Neural progenitor cell (in vitro differentiated cells): Measurements from ENCODE around the gene NOTCH3. TPM values are rescaled to one million over a fixed set of nuclear protein-coding genes. Genes with fewer than 3 reads are reported as not detected.

Experiments
- DNase-seq: peaks from one replicate; pipeline ENCODE4 v3.0.0-alpha.2; 2016; ENCODE audit warnings: low spot score
- H2AFZ ChIP-seq: fragments of 200-600 bp; sonication (generic); replicated peaks from 2 replicates; pipeline ENCODE4 v1.6.1; 2016; ENCODE audit warnings: antibody characterized with exemption
- H3F3A ChIP-seq: fragments of 200-600 bp; sonication (generic); 2 replicates; pipeline ENCODE4 v1.6.1; 2016; ENCODE audit warnings: antibody characterized with exemption, low read depth
- H3K27ac ChIP-seq: fragments of 200-600 bp; sonication (generic); 2 replicates; pipeline ENCODE4 v1.5.1; 2016; ENCODE audit warnings: mild to moderate bottlenecking
- H3K27me3 ChIP-seq: fragments of 200-600 bp; sonication (generic); 2 replicates; pipeline ENCODE4 v1.6.1; 2016; ENCODE audit warnings: mild to moderate bottlenecking, moderate library complexity
- H3K36me3 ChIP-seq: fragments of 200-600 bp; sonication (generic); 2 replicates; pipeline ENCODE4 v1.5.1; 2016
- H3K4me1 ChIP-seq: fragments of 200-600 bp; sonication (generic); 2 replicates; pipeline ENCODE4 v1.6.1; 2016; ENCODE audit warnings: mixed run types
- H3K4me2 ChIP-seq: fragments of 200-600 bp; sonication (generic); 2 replicates; pipeline ENCODE4 v1.6.1; 2016
- H3K4me3 ChIP-seq: fragments of 200-600 bp; sonication (generic); 2 replicates; pipeline ENCODE4 v1.5.1; 2016
- H3K79me2 ChIP-seq: fragments of 200-600 bp; sonication (generic); 2 replicates; pipeline ENCODE4 v1.6.1; 2016; ENCODE audit warnings: low read depth
- H3K9ac ChIP-seq: fragments of 200-600 bp; sonication (generic); 2 replicates; pipeline ENCODE4 v1.6.1; 2016
- H3K9me3 ChIP-seq: fragments of 200-600 bp; sonication (generic); 2 replicates; pipeline ENCODE4 v1.5.1; 2016; ENCODE audit warnings: low read depth
- H4K20me1 ChIP-seq: fragments of 200-600 bp; sonication (generic); 2 replicates; pipeline ENCODE4 v1.6.1; 2016; ENCODE audit warnings: low read depth
- H3K27ac Mint-ChIP-seq: 3 replicates; pipeline ENCODE4 v1.8.0; 2021; ENCODE audit warnings: mixed read lengths
- H3K27me3 Mint-ChIP-seq: 2 replicates; pipeline ENCODE4 v1.8.0; 2022; ENCODE audit warnings: low read depth, mild to moderate bottlenecking, inconsistent platforms, moderate library complexity, mixed read lengths; ENCODE audit not compliant: insufficient read depth
- H3K36me3 Mint-ChIP-seq: 3 replicates; pipeline ENCODE4 v1.8.0; 2021; ENCODE audit warnings: mixed read lengths
- H3K4me1 Mint-ChIP-seq: 3 replicates; pipeline ENCODE4 v1.8.0; 2021; ENCODE audit warnings: mixed read lengths
- H3K4me3 Mint-ChIP-seq: 3 replicates; pipeline ENCODE4 v1.8.0; 2021; ENCODE audit warnings: mild to moderate bottlenecking, moderate library complexity, mixed read lengths
- H3K9me3 Mint-ChIP-seq: 3 replicates; pipeline ENCODE4 v1.8.0; 2020; ENCODE audit warnings: mixed read lengths
- EZH2 ChIP-seq: fragments of 200-600 bp; sonication (generic); IDR thresholded peaks from 2 replicates; pipeline ENCODE4 v1.6.1; 2017; ENCODE audit warnings: antibody characterized with exemption, mild to moderate bottlenecking, moderate library complexity
- EZH2phosphoT487 ChIP-seq: fragments of 200-600 bp; sonication (generic); IDR thresholded peaks from 2 replicates; pipeline ENCODE4 v1.6.1; 2017; ENCODE audit warnings: antibody characterized with exemption
- total RNA-seq: library from RNA; depleted of rRNA; stranded (reverse); fragments of >200 nt; gene quantifications from 2 replicates; pipeline ENCODE4 v1.2.3, GENCODE V29; 2015; ENCODE audit warnings: low replicate concordance
- TF ChIP-seq, protein P1 (sequence below): fragments of 200-600 bp; sonication (generic); IDR thresholded peaks from 2 replicates; pipeline ENCODE4 v1.5.1; 2017; ENCODE audit warnings: antibody characterized with exemption, mild to moderate bottlenecking

Gene NOTCH3
- total RNA-seq, 1 donor from 2014 or later = 17.1 TPM

- peaks cover 77% of the 10 kb centered on the region for H4K20me1 ChIP-seq
- H3K27ac Mint-ChIP-seq = no peak overlapping the region
- H3K4me3 ChIP-seq = peak overlapping the region; percentile 63
- TF ChIP-seq EZH2 (no peak), EZH2phosphoT487 (no peak)
- TF ChIP-seq, protein P1, sequence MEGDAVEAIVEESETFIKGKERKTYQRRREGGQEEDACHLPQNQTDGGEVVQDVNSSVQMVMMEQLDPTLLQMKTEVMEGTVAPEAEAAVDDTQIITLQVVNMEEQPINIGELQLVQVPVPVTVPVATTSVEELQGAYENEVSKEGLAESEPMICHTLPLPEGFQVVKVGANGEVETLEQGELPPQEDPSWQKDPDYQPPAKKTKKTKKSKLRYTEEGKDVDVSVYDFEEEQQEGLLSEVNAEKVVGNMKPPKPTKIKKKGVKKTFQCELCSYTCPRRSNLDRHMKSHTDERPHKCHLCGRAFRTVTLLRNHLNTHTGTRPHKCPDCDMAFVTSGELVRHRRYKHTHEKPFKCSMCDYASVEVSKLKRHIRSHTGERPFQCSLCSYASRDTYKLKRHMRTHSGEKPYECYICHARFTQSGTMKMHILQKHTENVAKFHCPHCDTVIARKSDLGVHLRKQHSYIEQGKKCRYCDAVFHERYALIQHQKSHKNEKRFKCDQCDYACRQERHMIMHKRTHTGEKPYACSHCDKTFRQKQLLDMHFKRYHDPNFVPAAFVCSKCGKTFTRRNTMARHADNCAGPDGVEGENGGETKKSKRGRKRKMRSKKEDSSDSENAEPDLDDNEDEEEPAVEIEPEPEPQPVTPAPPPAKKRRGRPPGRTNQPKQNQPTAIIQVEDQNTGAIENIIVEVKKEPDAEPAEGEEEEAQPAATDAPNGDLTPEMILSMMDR = no peak
- no peaks in the 10 kb centered on the region for H3K36me3 ChIP-seq
- no peaks in the 10 kb centered on the region for H3K27me3 ChIP-seq
- no peak for DNase-seq
- peaks cover 38% of the 10 kb centered on the region for H3F3A ChIP-seq
- H3K79me2 ChIP-seq = peaks cover 82% of the 10 kb centered on the region
- no peaks in the 10 kb centered on the region for H3K9me3 Mint-ChIP-seq
- peaks cover 25% of the 10 kb centered on the region for H3K36me3 Mint-ChIP-seq
- H3K4me3 Mint-ChIP-seq = peak overlapping the region; percentile 73
- H3K4me1 Mint-ChIP-seq = peaks cover 40% of the 10 kb centered on the region
- peak overlapping the region; percentile 82 for H3K4me2 ChIP-seq
- H3K27ac ChIP-seq = no peak overlapping the region
- peaks cover 14% of the 10 kb centered on the region for H3K4me1 ChIP-seq
- no peaks in the 10 kb centered on the region for H3K9me3 ChIP-seq
- H3K9ac ChIP-seq = no peak overlapping the region
- no peak overlapping the region for H2AFZ ChIP-seq
- peaks cover 15% of the 10 kb centered on the region for H3K27me3 Mint-ChIP-seq
Observed at GRCh38 chr19:15196360-15197005, 4.3 kb downstream of the NOTCH3 start.

DNA sequence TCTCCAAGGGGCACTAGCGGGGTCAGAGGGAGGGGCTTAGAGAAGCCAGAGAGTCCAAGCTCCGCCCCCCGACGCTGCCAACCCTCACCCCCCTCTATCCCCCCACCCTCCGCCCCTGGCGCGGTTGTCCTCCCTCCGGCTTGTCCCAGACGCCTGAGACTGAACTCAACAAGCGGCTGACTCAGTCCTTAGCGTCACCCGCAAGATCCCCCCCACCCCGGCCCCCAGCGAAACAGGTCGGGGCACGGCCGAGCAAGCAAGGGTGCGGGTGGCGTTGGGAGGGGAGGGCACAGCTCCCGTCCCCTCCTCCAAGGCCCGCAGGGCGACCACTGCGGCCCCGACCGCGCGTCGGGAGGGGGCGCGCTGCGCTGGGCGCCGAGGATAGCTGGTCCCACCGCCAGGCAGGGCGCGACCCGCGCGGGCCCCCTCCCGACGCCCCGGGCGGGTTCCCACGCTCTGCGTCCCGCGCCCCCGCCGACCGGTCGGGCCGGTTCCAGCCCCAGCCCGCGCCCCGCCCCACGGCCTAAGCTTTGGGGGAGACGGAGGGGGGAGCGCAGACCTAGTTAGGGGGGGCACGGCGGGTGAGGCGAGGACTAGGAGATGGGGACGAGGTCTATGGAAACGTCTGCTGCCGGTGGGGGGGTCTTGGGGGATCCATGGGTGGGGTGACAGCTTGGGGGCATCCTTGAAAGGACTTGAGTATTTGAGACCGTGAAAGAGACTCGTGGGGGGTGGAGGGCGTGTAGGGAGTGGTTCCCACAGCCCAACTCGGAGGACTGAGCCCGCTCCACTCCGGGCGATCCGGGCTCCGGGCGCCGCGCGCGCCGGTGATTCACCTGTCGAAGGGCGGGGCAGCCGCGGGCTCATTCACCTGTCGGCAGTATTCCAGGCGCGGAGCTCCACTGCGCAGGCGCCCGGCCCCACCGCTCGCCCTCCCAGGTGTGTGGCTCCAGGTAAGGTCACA is 5.1 kb downstream of the NOTCH3 start:
- Histone ChIP-seq H3K9me3 (no peaks in the 10 kb centered on the region), H3K27ac (no peak overlapping the region), H3K9ac (no peak overlapping the region), H3K27me3 (no peaks in the 10 kb centered on the region), H3K36me3 (no peaks in the 10 kb centered on the region), H3F3A (peaks cover 38% of the 10 kb centered on the region), H3K4me3 (peak overlapping the region; percentile 63), H3K4me2 (peak overlapping the region; percentile 82), H3K79me2 (peaks cover 82% of the 10 kb centered on the region), H3K4me1 (peaks cover 14% of the 10 kb centered on the region), H2AFZ (no peak overlapping the region), H4K20me1 (peaks cover 84% of the 10 kb centered on the region)
- Mint-ChIP-seq H3K27me3 (peaks cover 10% of the 10 kb centered on the region), H3K9me3 (no peaks in the 10 kb centered on the region), H3K4me1 (peaks cover 36% of the 10 kb centered on the region), H3K4me3 (peak overlapping the region; percentile 75), H3K27ac (no peak overlapping the region), H3K36me3 (peaks cover 28% of the 10 kb centered on the region)
- TF ChIP-seq EZH2 = no peak
- TF ChIP-seq, protein P1 = peak; percentile 55
- no peak for TF ChIP-seq EZH2phosphoT487
- DNase-seq = peak; percentile 93

GRCh38 chr19:15194938-15195337 is 5.9 kb downstream of the NOTCH3 start:
- H3K36me3 ChIP-seq = no peaks in the 10 kb centered on the region
- TF ChIP-seq EZH2 = no peak
- TF ChIP-seq EZH2phosphoT487 = no peak
- TF ChIP-seq, protein P1 = no peak
- Mint-ChIP-seq H3K9me3 (no peaks in the 10 kb centered on the region), H3K27ac (no peak overlapping the region), H3K36me3 (peaks cover 32% of the 10 kb centered on the region), H3K4me1 (peaks cover 36% of the 10 kb centered on the region), H3K27me3 (peaks cover 11% of the 10 kb centered on the region), H3K4me3 (peak overlapping the region; percentile 74)
- no peak overlapping the region for H3K27ac ChIP-seq
- H3K27me3 ChIP-seq = no peaks in the 10 kb centered on the region
- peaks cover 14% of the 10 kb centered on the region for H3K4me1 ChIP-seq
- H2AFZ ChIP-seq = no peak overlapping the region
- H3K9me3 ChIP-seq = no peaks in the 10 kb centered on the region
- no peak overlapping the region for H3K9ac ChIP-seq
- peak overlapping the region; percentile 63 for H3K4me3 ChIP-seq
- DNase-seq = no peak
- H4K20me1 ChIP-seq = peaks cover 84% of the 10 kb centered on the region
- H3K4me2 ChIP-seq = peak overlapping the region; percentile 82
- H3F3A ChIP-seq = peaks cover 34% of the 10 kb centered on the region
- peaks cover 77% of the 10 kb centered on the region for H3K79me2 ChIP-seq
